Mucosa of descending colon (tissue), 3 donors: ENCODE data around the gene IMPA2. TPM values are rescaled to one million over a fixed set of nuclear protein-coding genes. Genes with fewer than 3 reads are reported as not detected.

Source experiments
- ATAC-seq: fragments of 200-7000 bp; cut with Tn5 transposase; one replicate; pipeline ENCODE4 v1.9.1; 2020; ENCODE audit warnings: mild to moderate bottlenecking, moderate library complexity
- DNase-seq, 3 donors: peaks; one replicate each; pipeline ENCODE4 v3.0.0-alpha.2; 2020
- H3K36me3 ChIP-seq: fragments of 200-600 bp; one replicate; pipeline ENCODE4 v1.8.0; 2021; ENCODE audit warnings: low read depth, mild to moderate bottlenecking
- H3K4me1 ChIP-seq: fragments of 200-600 bp; one replicate; pipeline ENCODE4 v1.8.0; 2021; ENCODE audit warnings: low read depth, mild to moderate bottlenecking
- H3K4me3 ChIP-seq: fragments of 200-600 bp; one replicate; pipeline ENCODE4 v1.8.0; 2021; ENCODE audit warnings: mild to moderate bottlenecking
- H3K9me3 ChIP-seq: fragments of 200-600 bp; one replicate; pipeline ENCODE4 v1.8.0; 2021; ENCODE audit warnings: mild to moderate bottlenecking
- intact Hi-C, 2 donors: fragments of 100-400 bp; cut with DNase I in 1 of 2; cut with micrococcal nuclease in 1 of 2; formaldehyde crosslinking; loops; one replicate each; pipeline versions ENCODE4 v1.11.0 to v1.11.1; 2022; cut with DNase I, micrococcal nuclease
- total RNA-seq, 3 donors: library from RNA; stranded (reverse); fragmentation: NEBNext Ultra II Directional in 2 of 3; extraction: Animal tissue kit (Norgen Biotek cat#: 25700) in 2 of 3; gene quantifications; one replicate each; pipeline versions ENCODE4 v1.2.1 to v1.2.4, GENCODE V29; 2021 to 2023
- TF ChIP-seq, protein P1 (sequence below): fragments of 200-600 bp; IDR thresholded peaks from one replicate; pipeline ENCODE4 v1.8.0; 2022; ENCODE audit warnings: antibody characterized with exemption, mild to moderate bottlenecking
- donor health status: DM: no; HTN: no; CAD: no; lungs with moderate emphysema.
- donor health status: DM: no; HTN: no; CAD: no.
- donor health status: DM: no; HTN: yes; CAD: no.

Gene IMPA2
- total RNA-seq, 3 donors from 2014 or later = 58.0 to 152 (median 117) TPM

DNA sequence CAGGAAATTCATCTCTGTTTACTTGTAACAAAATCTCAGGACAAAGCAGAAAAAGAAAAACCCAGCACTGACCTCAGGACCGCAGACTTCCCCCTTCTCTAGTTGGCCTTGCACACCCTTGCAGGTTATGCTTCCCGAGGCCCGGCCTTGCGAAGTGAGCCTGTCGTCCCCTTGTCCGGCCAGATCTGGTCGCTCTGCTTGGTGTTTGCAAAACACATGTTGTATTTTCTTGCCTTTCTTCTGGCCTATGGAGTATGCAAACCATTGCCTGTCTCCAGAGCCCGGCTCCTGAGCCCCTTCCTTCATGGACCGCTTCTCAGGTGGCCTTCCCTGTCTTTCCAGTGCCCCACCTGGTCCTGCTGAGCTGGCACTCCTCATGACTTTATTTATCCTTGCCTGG, 4.8 kb downstream of the IMPA2 start:
- TF ChIP-seq, protein P1, sequence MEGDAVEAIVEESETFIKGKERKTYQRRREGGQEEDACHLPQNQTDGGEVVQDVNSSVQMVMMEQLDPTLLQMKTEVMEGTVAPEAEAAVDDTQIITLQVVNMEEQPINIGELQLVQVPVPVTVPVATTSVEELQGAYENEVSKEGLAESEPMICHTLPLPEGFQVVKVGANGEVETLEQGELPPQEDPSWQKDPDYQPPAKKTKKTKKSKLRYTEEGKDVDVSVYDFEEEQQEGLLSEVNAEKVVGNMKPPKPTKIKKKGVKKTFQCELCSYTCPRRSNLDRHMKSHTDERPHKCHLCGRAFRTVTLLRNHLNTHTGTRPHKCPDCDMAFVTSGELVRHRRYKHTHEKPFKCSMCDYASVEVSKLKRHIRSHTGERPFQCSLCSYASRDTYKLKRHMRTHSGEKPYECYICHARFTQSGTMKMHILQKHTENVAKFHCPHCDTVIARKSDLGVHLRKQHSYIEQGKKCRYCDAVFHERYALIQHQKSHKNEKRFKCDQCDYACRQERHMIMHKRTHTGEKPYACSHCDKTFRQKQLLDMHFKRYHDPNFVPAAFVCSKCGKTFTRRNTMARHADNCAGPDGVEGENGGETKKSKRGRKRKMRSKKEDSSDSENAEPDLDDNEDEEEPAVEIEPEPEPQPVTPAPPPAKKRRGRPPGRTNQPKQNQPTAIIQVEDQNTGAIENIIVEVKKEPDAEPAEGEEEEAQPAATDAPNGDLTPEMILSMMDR = no peak
- Histone ChIP-seq H3K4me3 (no peak overlapping the region), H3K36me3 (no peaks in the 10 kb centered on the region), H3K4me1 (peaks cover 22% of the 10 kb centered on the region), H3K9me3 (no peaks in the 10 kb centered on the region)
- ATAC-seq (no peak), DNase-seq (no peak)
- intact Hi-C loops = no loop called here

DNA sequence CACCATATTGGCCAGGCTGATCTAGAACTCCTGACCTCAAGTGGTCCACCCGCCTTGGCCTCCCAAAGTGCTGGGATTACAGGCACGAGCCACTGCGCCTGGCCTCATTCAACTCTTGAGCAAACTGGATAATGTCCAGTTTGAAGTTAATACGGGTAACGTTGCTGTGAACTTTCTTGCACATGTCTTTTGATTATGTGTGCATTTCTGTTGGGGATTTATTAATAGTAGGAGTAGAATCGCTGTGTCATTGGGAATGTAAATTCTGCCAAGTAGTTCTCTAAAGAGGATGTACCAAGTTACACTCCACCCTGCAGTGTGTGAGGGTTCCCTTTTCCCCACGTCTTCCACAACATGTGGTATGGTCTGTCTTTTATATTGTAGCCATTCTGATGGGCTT, 6.2 kb downstream of the IMPA2 start:
- TF ChIP-seq, protein P1 = no peak
- DNase-seq = no peak
- intact Hi-C loops = no loop called here
- H3K4me3 ChIP-seq = no peak overlapping the region
- no peaks in the 10 kb centered on the region for H3K36me3 ChIP-seq
- ATAC-seq = no peak
- no peaks in the 10 kb centered on the region for H3K9me3 ChIP-seq
- peaks cover 21% of the 10 kb centered on the region for H3K4me1 ChIP-seq

DNA sequence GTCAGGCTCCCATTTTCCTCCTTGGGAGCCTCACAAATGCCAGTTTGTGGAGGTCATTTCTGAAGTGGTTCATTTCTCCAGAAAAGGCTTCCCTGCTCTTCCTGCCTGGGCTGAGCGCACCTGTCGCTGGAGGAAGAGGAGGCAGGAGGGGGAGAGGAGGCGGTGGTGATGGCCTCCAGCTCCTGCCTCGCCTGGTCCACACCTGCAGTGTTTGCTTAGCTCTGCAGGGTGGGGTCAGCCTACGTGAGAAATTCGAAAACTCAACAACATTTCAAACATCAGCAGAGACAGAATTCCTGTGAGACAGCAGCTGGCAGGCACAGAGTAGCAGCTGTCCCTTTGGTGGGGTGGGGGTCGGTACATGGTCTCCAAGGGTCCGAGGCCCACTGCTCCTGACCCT, 7.9 kb downstream of the IMPA2 start:
- Histone ChIP-seq H3K9me3 (no peaks in the 10 kb centered on the region), H3K4me1 (peaks cover 12% of the 10 kb centered on the region), H3K36me3 (no peaks in the 10 kb centered on the region), H3K4me3 (no peak overlapping the region)
- DNase-seq (peak; percentile 60 to 67 (median 65)), ATAC-seq (peak; percentile 85)
- intact Hi-C loops = no loop called here
- TF ChIP-seq, protein P1 = no peak

DNA sequence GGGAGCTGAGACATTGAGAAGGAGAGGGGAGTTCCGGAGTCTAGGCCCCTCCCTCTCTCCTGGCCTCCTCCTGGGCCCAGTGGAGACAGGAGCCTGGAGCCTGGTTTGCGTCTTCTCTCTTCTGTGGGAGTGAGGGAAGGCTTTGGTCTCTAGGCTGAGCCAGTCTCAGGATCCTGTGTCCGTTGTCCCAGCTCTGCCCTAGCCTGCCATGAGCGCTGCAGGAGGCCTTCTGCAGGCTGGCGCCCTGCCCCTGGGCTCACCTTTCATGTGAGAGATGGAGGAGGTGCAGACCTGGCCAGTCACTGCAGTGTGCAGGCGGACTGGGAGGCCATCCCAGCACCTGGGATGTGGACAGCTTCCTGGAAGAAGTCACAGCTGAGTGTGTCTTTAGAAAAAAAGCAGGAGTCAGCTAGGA, 8.7 kb downstream of the IMPA2 start:
- TF ChIP-seq, protein P1 = no peak
- Histone ChIP-seq H3K4me3 (no peak overlapping the region), H3K36me3 (no peaks in the 10 kb centered on the region), H3K9me3 (no peaks in the 10 kb centered on the region), H3K4me1 (peaks cover 17% of the 10 kb centered on the region)
- peak; percentile 40 for ATAC-seq
- peak; percentile 35 to 71 (median 46) for DNase-seq
- intact Hi-C loops = loop anchor here (10.0 kb wide), 1 partner anchor 55 kb away; no protein-coding TSS in a partner anchor

DNA sequence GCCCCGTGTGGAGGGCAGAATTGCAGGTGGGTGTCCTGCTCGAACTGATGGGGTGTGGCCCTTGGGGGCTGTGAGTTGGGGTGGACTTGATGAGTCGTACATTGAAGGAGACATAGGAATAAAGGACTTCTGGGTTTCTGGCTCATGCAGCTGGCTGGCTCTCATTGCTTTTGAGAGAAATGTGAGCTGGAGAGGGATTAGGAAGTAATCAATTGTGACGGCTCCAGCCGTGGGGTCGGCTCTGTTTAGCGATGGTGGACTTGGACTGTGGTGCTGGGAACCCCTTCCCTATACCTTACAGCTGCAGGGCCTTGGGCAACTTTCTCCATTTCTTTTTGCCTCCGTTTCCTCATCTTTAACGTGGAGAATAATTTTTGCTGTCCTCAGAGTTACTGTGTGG, 9.2 kb downstream of the IMPA2 start:
- no peak overlapping the region for H3K4me3 ChIP-seq
- DNase-seq (peak in 2 of 3 donors; percentile 5 to 33), ATAC-seq (no peak)
- H3K4me1 ChIP-seq = peaks cover 21% of the 10 kb centered on the region
- intact Hi-C loops = loop anchor here (10.0 kb wide), 1 partner anchor 56 kb away; no protein-coding TSS in a partner anchor
- no peaks in the 10 kb centered on the region for H3K9me3 ChIP-seq
- no peaks in the 10 kb centered on the region for H3K36me3 ChIP-seq
- TF ChIP-seq, protein P1 = no peak
